Measurements from ENCODE around the gene SLC36A4. TPM values are rescaled to one million over a fixed set of nuclear protein-coding genes. Genes with fewer than 3 reads are reported as not detected.
"Not testable (repeated sequence)": the region's sequence is repeated elsewhere in the genome, so short reads cannot be mapped to it uniquely, and the experiment has no call there.

SLC36A4 gene
- total RNA-seq, 1 experiment from 2014 or later = 28.2 TPM

- H3K9me3 ChIP-seq (ENCODE audit: low read depth, low read length, poor library complexity, severe bottlenecking) = no peaks in the 10 kb centered on the region
- H3K36me3 ChIP-seq (ENCODE audit: insufficient read depth, low read length, poor library complexity, severe bottlenecking) = no peaks in the 10 kb centered on the region
- H3K27me3 ChIP-seq (replicated peaks; ENCODE audit: insufficient read depth, low read depth, low read length, poor library complexity) = peaks cover 3% of the 10 kb centered on the region
- POLR2A ChIA-PET (ENCODE audit: low non-redundant PET) = no interaction called here
- no TSS peak for BruUV-seq (replicated peaks)
- CTCF ChIA-PET = no interaction called here
- H3K4me1 ChIP-seq (ENCODE audit: insufficient read depth, low read length, poor library complexity, severe bottlenecking) = no peaks in the 10 kb centered on the region
- H3K4me3 ChIP-seq (ENCODE audit: low read depth, low read length, poor library complexity, severe bottlenecking) = no peak overlapping the region
- no peak for DNase-seq (ENCODE audit: low spot score)
- no peak overlapping the region for H3K27ac ChIP-seq (ENCODE audit: low read depth, low read length, poor library complexity, severe bottlenecking)
- TF ChIP-seq, protein P1, sequence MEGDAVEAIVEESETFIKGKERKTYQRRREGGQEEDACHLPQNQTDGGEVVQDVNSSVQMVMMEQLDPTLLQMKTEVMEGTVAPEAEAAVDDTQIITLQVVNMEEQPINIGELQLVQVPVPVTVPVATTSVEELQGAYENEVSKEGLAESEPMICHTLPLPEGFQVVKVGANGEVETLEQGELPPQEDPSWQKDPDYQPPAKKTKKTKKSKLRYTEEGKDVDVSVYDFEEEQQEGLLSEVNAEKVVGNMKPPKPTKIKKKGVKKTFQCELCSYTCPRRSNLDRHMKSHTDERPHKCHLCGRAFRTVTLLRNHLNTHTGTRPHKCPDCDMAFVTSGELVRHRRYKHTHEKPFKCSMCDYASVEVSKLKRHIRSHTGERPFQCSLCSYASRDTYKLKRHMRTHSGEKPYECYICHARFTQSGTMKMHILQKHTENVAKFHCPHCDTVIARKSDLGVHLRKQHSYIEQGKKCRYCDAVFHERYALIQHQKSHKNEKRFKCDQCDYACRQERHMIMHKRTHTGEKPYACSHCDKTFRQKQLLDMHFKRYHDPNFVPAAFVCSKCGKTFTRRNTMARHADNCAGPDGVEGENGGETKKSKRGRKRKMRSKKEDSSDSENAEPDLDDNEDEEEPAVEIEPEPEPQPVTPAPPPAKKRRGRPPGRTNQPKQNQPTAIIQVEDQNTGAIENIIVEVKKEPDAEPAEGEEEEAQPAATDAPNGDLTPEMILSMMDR (conservative IDR thresholded peaks at IDR 0.05; ENCODE audit: low read depth, low read length) = no peak
- no peak for TF ChIP-seq EZH2 (IDR thresholded peaks at IDR 0.05; ENCODE audit: borderline replicate concordance, low read depth, low read length, poor library complexity, severe bottlenecking)
- intact Hi-C loops (cut with micrococcal nuclease; ENCODE audit: unreplicated experiment) = no loop called here
These were observed 81.0 kb downstream of the SLC36A4 start for GRCh38 chr11:93116641-93117441.

DNA sequence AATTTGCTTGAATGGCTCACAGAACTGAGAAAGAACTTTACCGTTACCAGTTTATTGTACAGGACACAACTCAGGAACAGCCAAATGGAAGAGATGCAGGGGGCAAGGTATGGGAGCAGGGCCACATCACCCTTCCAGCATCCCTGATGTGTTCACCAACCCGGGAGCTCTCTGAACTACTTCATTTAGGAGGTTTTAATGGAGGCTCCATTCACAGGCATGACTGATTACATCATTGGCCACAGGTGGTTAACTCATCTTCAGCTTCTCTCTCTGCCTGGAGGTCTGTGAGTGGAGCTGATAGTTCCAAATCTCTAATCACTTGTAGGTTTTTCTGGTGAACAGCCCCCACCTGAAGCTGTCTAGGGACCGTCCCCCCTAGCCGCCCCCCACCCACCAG is 83.5 kb downstream of the SLC36A4 start:
- ChIA-PET POLR2A (ENCODE audit: low non-redundant PET) (no interaction called here), CTCF (no interaction called here)
- DNase-seq (ENCODE audit: low spot score) = no peak

GRCh38 chr11:93113824-93114223 is 84.0 kb downstream of the SLC36A4 start:
- no peak overlapping the region for H3K27ac ChIP-seq (ENCODE audit: low read depth, low read length, poor library complexity, severe bottlenecking)
- no peak overlapping the region for H3K4me3 ChIP-seq (ENCODE audit: low read depth, low read length, poor library complexity, severe bottlenecking)
- H3K27me3 ChIP-seq (replicated peaks; ENCODE audit: insufficient read depth, low read depth, low read length, poor library complexity) = no peaks in the 10 kb centered on the region
- no TSS peak for BruUV-seq (replicated peaks)
- DNase-seq (ENCODE audit: low spot score) = no peak
- ChIA-PET CTCF (no interaction called here), POLR2A (ENCODE audit: low non-redundant PET) (no interaction called here)
- no peaks in the 10 kb centered on the region for H3K9me3 ChIP-seq (ENCODE audit: low read depth, low read length, poor library complexity, severe bottlenecking)
- no peaks in the 10 kb centered on the region for H3K4me1 ChIP-seq (ENCODE audit: insufficient read depth, low read length, poor library complexity, severe bottlenecking)
- intact Hi-C loops (cut with micrococcal nuclease; ENCODE audit: unreplicated experiment) = no loop called here
- TF ChIP-seq, protein P1 (conservative IDR thresholded peaks at IDR 0.05; ENCODE audit: low read depth, low read length) = 0 out of 2 replicates have a peak, but pooled peaks have one; percentile 15
- TF ChIP-seq EZH2 (IDR thresholded peaks at IDR 0.05; ENCODE audit: borderline replicate concordance, low read depth, low read length, poor library complexity, severe bottlenecking) = no peak
- no peaks in the 10 kb centered on the region for H3K36me3 ChIP-seq (ENCODE audit: insufficient read depth, low read length, poor library complexity, severe bottlenecking)

More for the DNA sequence above, 83.5 kb downstream of the SLC36A4 start:
- TF ChIP-seq, protein P1 (conservative IDR thresholded peaks at IDR 0.05; ENCODE audit: low read depth, low read length) = no peak
- TF ChIP-seq EZH2 (IDR thresholded peaks at IDR 0.05; ENCODE audit: borderline replicate concordance, low read depth, low read length, poor library complexity, severe bottlenecking) = no peak
- no TSS peak for BruUV-seq (replicated peaks)
- Histone ChIP-seq H3K9me3 (ENCODE audit: low read depth, low read length, poor library complexity, severe bottlenecking) (no peaks in the 10 kb centered on the region), H3K27me3 (replicated peaks; ENCODE audit: insufficient read depth, low read depth, low read length, poor library complexity) (peaks cover 3% of the 10 kb centered on the region), H3K4me1 (ENCODE audit: insufficient read depth, low read length, poor library complexity, severe bottlenecking) (no peaks in the 10 kb centered on the region), H3K36me3 (ENCODE audit: insufficient read depth, low read length, poor library complexity, severe bottlenecking) (no peaks in the 10 kb centered on the region), H3K4me3 (ENCODE audit: low read depth, low read length, poor library complexity, severe bottlenecking) (no peak overlapping the region), H3K27ac (ENCODE audit: low read depth, low read length, poor library complexity, severe bottlenecking) (no peak overlapping the region)
- intact Hi-C loops (cut with micrococcal nuclease; ENCODE audit: unreplicated experiment) = no loop called here

- POLR2A ChIA-PET (ENCODE audit: low non-redundant PET); CTCF ChIA-PET; H3K27me3 ChIP-seq (replicated peaks; ENCODE audit: insufficient read depth, low read depth, low read length, poor library complexity); DNase-seq (ENCODE audit: low spot score); BruUV-seq (replicated peaks); H3K9me3 ChIP-seq (ENCODE audit: low read depth, low read length, poor library complexity, severe bottlenecking); H3K27ac ChIP-seq (ENCODE audit: low read depth, low read length, poor library complexity, severe bottlenecking); H3K4me1 ChIP-seq (ENCODE audit: insufficient read depth, low read length, poor library complexity, severe bottlenecking); intact Hi-C loops (cut with micrococcal nuclease; ENCODE audit: unreplicated experiment); H3K4me3 ChIP-seq (ENCODE audit: low read depth, low read length, poor library complexity, severe bottlenecking); H3K36me3 ChIP-seq (ENCODE audit: insufficient read depth, low read length, poor library complexity, severe bottlenecking): not testable (repeated sequence)
These were observed 86.6 kb downstream of the SLC36A4 start for GRCh38 chr11:93111147-93111546.

Measured in A673 (cell line).